NCI-H2171 treated with DMSO at 0.1 percent for 48 hours (cell line): Measurements from ENCODE around the gene SRCIN1.

Source experiments
- DNase-seq: peaks from one replicate; lab custom pipeline; 2025; lab: John Stamatoyannopoulos, UW

SRCIN1 gene

GRCh38 chr17:38578229-38579082 is 27.3 kb downstream of the SRCIN1 start:
- no peak for DNase-seq

DNA sequence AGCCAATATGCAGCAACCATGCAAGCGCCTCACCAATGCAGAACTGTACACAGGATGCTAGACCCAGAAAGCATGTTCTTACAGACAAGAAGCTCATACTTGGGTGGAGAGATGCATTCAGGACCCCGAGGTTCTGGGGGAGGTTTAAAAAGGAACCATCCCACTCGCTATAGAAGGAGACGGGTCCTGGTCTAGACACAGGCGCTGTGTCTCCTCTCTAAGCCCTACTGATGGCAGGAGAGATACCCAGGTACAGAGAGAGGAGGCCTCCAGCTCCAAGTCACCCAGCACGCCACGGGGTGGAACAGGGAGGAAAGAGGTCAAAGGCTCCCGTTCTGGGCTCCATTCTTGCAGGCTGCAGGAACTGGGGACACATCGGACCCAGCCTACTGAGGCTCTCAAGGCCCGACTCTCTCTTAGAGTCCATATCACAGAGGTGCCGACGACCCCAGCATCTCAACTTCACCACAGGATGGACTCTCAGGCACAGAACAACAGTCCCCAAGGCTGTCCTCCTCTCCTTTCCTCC is 28.0 kb downstream of the SRCIN1 start:
- no peak for DNase-seq

- peak; percentile 26 for DNase-seq
Measured at GRCh38 chr17:38577244-38577643, 28.5 kb downstream of the SRCIN1 start.

DNA sequence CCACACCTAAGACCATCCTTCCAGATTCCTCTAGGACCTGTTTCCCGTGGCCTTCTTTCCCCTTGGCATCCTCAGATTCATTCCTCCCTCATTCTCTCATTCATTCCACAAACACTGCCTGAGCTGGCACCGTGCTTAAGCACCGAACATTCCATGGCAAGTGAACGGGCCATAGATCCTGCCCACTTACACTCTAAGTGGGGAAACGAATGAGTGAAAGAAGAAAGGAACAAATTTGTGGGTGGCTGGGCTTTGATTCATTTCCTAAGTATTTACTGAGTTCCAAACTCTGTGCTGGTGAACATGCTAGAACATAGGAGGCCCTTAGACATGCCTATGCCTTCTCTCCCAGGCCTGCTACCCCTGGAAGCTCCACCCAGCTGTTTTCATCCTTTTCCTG is 30.0 kb downstream of the SRCIN1 start:
- no peak for DNase-seq

GRCh38 chr17:38574712-38575111 is 31.0 kb downstream of the SRCIN1 start:
- DNase-seq: no peak

DNA sequence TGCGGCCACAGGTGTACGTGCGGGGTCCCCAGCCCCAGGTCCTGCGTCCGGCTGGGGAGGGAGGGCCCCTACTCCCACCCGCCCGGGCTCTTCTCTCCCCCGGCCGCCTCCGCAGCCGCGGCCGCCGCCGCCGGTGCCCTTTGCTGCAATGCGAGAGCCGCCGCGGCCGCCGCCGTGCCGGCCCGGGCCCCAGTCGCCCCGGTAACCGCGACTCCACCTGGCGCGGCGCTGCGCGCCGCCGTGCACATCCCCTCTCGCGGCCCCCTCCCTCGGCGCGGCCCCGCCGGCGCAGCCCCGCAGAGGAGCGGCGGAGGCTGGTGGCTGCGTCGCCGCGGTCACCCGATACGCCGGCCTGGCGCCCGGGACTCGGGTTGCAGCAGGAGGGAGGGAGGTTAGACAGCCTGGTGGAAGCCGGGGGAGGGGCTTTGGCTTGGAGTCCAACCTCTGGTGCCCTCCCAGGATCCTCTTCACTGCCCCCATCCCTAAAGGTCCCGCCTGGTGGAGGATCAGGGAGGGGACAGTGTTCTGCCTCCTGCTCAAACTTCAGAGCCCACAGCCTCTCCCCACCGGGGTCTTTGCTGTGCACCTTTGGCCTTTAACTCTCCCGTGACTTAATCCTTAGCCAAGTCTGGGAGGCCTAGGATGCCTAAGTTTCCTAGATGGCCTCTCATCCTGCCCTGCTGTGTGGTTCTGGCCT is 32.9 kb downstream of the SRCIN1 start:
- DNase-seq: peak; percentile 65

GRCh38 chr17:38571833-38572668 is 33.7 kb downstream of the SRCIN1 start:
- DNase-seq: peak; percentile 21

DNA sequence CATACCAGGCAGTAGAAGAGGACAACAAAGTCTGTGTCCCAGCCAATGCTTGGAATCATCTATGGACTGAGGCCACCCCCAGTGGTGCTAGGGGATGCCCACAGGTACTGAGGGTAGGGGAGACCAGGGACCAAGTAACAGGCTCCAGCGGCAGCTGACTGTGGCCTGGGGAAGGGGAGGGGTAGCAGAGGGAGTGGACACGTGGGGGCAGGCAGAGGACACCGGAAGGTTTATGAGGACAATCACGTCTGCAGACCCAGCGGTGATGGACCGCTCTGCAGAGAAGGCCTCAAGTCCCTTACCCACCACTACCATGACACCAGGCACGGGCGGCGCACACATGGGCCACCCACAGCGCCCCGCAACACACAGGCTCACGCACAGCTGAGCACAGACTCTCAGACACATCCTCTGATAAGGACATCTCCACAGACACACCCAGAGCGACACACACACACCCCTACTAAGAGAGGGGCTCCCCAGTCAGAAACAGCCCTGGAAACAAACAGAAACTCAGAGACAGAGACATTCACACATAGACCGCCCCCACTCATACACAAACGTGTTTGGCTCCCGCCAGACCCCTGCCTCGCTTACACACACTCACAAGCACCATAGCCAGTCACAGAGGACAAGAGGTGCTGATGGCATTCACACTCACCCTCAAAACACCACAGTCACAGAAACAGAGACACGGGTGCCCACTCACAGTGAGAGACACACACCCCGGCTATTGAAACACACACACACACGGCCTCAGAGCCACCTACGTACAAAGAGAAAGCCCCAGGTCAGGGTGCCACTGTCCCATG is 35.8 kb downstream of the SRCIN1 start:
- no peak for DNase-seq

DNA sequence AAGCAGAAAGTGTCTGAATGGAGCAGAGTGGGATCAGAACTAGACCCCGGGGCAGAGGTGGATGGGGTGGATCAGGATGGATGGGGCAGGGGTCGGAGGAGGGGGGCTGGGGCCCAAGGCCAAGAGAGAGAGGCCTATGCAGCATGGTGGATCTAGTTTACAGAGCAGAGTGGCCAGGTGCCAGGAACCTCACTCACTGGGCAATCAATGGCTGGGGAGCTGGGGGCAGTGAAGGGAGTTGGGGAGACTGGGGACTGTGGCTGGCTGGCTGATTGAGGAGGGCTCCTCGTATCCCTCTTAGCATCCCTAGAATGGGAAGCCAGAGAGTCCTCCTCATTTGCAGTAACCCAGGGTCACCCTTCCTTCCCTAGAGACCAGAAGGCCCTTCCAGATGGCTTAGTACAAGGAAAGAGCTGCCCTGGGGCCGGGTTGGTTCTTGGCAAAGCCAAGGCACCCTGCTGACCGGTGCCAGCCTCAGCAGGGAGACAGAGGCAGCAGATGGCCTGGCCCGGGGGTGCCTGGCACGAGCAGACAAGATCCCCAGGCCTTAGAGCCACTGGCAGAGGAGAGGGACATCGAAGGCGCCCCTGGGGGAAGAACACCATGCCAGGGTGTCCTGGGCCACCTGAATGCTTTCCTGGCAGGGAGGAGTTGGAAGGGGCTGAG is 36.8 kb downstream of the SRCIN1 start:
- DNase-seq: no peak

- no peak for DNase-seq
Measured at GRCh38 chr17:38568274-38568673, 37.5 kb downstream of the SRCIN1 start.

DNA sequence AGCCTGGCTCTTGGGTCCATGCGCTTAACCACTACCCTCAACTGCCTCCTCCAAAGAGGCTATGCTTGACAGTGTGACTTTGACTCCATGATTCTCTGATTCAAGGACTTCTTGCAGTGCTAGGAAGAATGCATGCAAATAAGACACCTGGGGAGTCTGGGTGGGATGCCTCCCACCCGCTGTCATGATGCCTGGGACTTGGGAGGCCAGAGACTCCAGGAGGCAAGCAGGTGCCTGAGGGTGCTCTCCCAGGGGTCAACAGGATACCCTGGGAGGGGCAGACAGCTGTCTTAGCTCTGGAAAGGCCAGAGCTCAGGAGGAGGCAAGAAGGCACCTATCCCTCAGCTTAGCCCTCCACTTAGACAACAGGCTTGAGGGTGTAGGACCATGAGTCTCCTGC is 38.4 kb downstream of the SRCIN1 start:
- no peak for DNase-seq

- DNase-seq: no peak
Measured at GRCh38 chr17:38566666-38567031, 39.1 kb downstream of the SRCIN1 start.

- DNase-seq: no peak
Measured at GRCh38 chr17:38565853-38566665, 39.7 kb downstream of the SRCIN1 start.

GRCh38 chr17:38564869-38565268 is 40.9 kb downstream of the SRCIN1 start:
- DNase-seq: peak; percentile 46

GRCh38 chr17:38564254-38564837 is 41.4 kb downstream of the SRCIN1 start:
- no peak for DNase-seq

GRCh38 chr17:38563362-38564253 is 42.1 kb downstream of the SRCIN1 start:
- DNase-seq: no peak

DNA sequence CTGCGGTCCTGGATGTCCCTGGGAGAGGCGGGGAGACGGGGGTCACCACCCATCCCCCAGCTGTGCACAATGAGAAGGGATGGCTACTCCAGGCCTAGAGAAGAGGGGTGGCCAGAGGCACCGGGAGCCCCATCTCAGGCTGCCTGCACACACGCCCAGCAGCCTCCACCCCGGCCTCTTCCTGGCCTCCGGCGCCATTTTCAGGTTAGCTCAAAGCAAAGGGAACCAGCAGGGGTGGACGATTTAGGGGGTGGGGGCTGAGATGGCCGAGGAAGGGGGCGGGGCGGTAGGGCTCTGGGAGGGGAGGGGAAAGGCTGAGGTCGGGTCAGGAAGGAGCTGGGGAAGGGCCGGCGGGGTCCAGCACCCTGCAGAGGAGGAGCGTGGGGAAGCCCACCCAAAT is 42.8 kb downstream of the SRCIN1 start:
- no peak for DNase-seq

DNA sequence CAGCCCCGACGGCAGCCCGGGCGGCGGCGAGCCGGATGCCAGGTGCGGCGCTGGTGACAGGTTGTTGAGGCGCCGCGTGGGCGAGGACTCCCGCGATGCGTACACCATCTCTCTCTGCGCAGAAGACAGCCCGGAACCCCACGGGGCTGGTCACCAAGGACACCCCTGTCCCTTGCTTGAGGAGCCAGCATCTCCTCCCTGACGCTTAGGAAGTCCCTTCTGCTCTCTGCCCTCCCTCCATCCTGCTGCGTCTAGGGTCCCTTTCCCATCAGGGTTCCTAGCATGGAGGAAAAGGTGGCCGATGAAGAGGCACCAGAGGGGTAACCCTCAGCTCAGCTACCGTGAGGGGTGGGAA is 43.6 kb downstream of the SRCIN1 start:
- DNase-seq: no peak
